GM23338 (cell line): ENCODE measurements around the gene QRICH2. TPM values are rescaled to one million over a fixed set of nuclear protein-coding genes. Genes with fewer than 3 reads are reported as not detected.

Source experiments
- ATAC-seq: fragments of 200-7000 bp; cut with Tn5 transposase; 3 replicates; pipeline ENCODE4 v1.9.1; 2020
- DNase-seq: peaks from one replicate; pipeline ENCODE4 v3.0.0-alpha.2; 2015; ENCODE audit warnings: low spot score
- H2AFZ ChIP-seq: fragments of 200-600 bp; sonication (generic); 2 replicates; pipeline ENCODE4 v1.8.0; 2016; ENCODE audit warnings: antibody characterized with exemption, mild to moderate bottlenecking, moderate library complexity
- H3F3A ChIP-seq: fragments of 200-600 bp; sonication (generic); replicated peaks from 2 replicates; pipeline ENCODE4 v1.8.0; 2017; ENCODE audit warnings: antibody characterized with exemption, mixed run types, low read depth
- H3K27ac ChIP-seq: fragments of 200-600 bp; sonication (generic); 2 replicates; pipeline ENCODE4 v1.6.1; 2016; ENCODE audit warnings: low read depth
- H3K27me3 ChIP-seq: fragments of 200-600 bp; sonication (generic); 2 replicates; pipeline ENCODE4 v1.8.0; 2016; ENCODE audit warnings: mild to moderate bottlenecking, mixed run types, moderate library complexity; ENCODE audit not compliant: insufficient read depth
- H3K36me3 ChIP-seq: fragments of 200-600 bp; sonication (generic); 2 replicates; pipeline ENCODE4 v1.8.0; 2016; ENCODE audit warnings: mild to moderate bottlenecking; ENCODE audit not compliant: insufficient read depth
- H3K4me1 ChIP-seq: fragments of 200-600 bp; sonication (generic); 2 replicates; pipeline ENCODE4 v1.8.0; 2016; ENCODE audit warnings: mild to moderate bottlenecking, moderate library complexity; ENCODE audit not compliant: insufficient read depth
- H3K4me2 ChIP-seq: fragments of 200-600 bp; sonication (generic); 2 replicates; pipeline ENCODE4 v1.7.1; 2017; ENCODE audit warnings: mixed run types
- H3K4me3 ChIP-seq: fragments of 200-600 bp; sonication (generic); 2 replicates; pipeline ENCODE4 v1.6.1; 2016; ENCODE audit warnings: mixed run types
- H3K79me2 ChIP-seq: fragments of 200-600 bp; sonication (generic); replicated peaks from 2 replicates; pipeline ENCODE4 v1.8.0; 2017; ENCODE audit warnings: mild to moderate bottlenecking; ENCODE audit not compliant: insufficient read depth
- H3K9me2 ChIP-seq: fragments of 200-600 bp; sonication (generic); 2 replicates; pipeline ENCODE4 v1.8.0; 2017; ENCODE audit not compliant: insufficient read depth
- H4K20me1 ChIP-seq: fragments of 200-600 bp; sonication (generic); replicated peaks from 2 replicates; pipeline ENCODE4 v1.8.0; 2017; ENCODE audit warnings: mild to moderate bottlenecking; ENCODE audit not compliant: insufficient read depth
- H3K27ac Mint-ChIP-seq: 2 replicates; pipeline ENCODE4 v1.8.0; 2020; ENCODE audit warnings: inconsistent platforms, mild to moderate bottlenecking, moderate library complexity, mixed read lengths
- H3K27me3 Mint-ChIP-seq: 3 replicates; pipeline ENCODE4 v1.8.0; 2022; ENCODE audit warnings: low read depth, mild to moderate bottlenecking, moderate library complexity, mixed read lengths, inconsistent platforms; ENCODE audit not compliant: insufficient read depth, poor library complexity
- H3K36me3 Mint-ChIP-seq: 3 replicates; pipeline ENCODE4 v1.8.0; 2021; ENCODE audit warnings: low read depth, mild to moderate bottlenecking, inconsistent platforms, moderate library complexity, mixed read lengths
- H3K4me1 Mint-ChIP-seq: 3 replicates; pipeline ENCODE4 v1.8.0; 2020; ENCODE audit warnings: mild to moderate bottlenecking, inconsistent platforms, mixed read lengths
- H3K4me3 Mint-ChIP-seq: 3 replicates; pipeline ENCODE4 v1.8.0; 2021; ENCODE audit warnings: moderate library complexity, mild to moderate bottlenecking, inconsistent platforms, mixed read lengths
- H3K9me3 Mint-ChIP-seq: 3 replicates; pipeline ENCODE4 v1.8.0; 2020; ENCODE audit warnings: moderate library complexity, mild to moderate bottlenecking, inconsistent platforms, mixed read lengths
- CREB1 ChIP-seq: fragments of 250-450 bp; sonication (Bioruptor Pico); IDR thresholded peaks from 2 replicates; pipeline ENCODE4 v1.5.0; 2020; ENCODE audit warnings: low read depth, mild to moderate bottlenecking, moderate library complexity
- CTCF ChIP-seq, 2 experiments: fragments of 200-600 bp in 1 of 2; sonication (generic) in 1 of 2; conservative IDR thresholded peaks; 2 replicates each; pipeline versions ENCODE4 v1.5.1 to v1.6.1; 2016 to 2017; ENCODE audit warnings: antibody characterized with exemption in 2 of 2, low read depth in 2 of 2, mild to moderate bottlenecking in 2 of 2, moderate library complexity in 1 of 2
- EZH2 ChIP-seq: fragments of 200-600 bp; sonication (generic); IDR thresholded peaks from one replicate; pipeline ENCODE4 v1.8.0; 2017; ENCODE audit warnings: antibody characterized with exemption, mild to moderate bottlenecking, low read depth; ENCODE audit not compliant: unreplicated experiment
- EZH2phosphoT487 ChIP-seq: fragments of 200-600 bp; sonication (generic); IDR thresholded peaks from one replicate; pipeline ENCODE4 v1.8.1; 2018; ENCODE audit warnings: antibody characterized with exemption; ENCODE audit not compliant: unreplicated experiment
- JUNB ChIP-seq: IDR thresholded peaks from one replicate; pipeline ENCODE4 v1.6.1; 2016; ENCODE audit warnings: antibody characterized with exemption; ENCODE audit not compliant: unreplicated experiment
- NANOG ChIP-seq: IDR thresholded peaks from 2 replicates; pipeline ENCODE4 v1.6.1; 2016; ENCODE audit warnings: antibody characterized with exemption, borderline replicate concordance
- POLR2AphosphoS5 ChIP-seq: IDR thresholded peaks from 2 replicates; pipeline ENCODE4 v1.6.1; 2016; ENCODE audit warnings: antibody characterized with exemption, low read depth
- STAT1 ChIP-seq: IDR thresholded peaks from one replicate; pipeline ENCODE4 v1.6.1; 2016; ENCODE audit warnings: antibody characterized with exemption; ENCODE audit not compliant: unreplicated experiment
- ZNF114 ChIP-seq: fragments of 250-450 bp; sonication (Bioruptor Pico); IDR thresholded peaks from 2 replicates; pipeline ENCODE4 v1.5.0; 2020; ENCODE audit warnings: mild to moderate bottlenecking, moderate library complexity
- ZNF331 ChIP-seq: fragments of 250-450 bp; sonication (Bioruptor Pico); IDR thresholded peaks from 2 replicates; pipeline ENCODE4 v1.5.0; 2020; ENCODE audit warnings: low read depth, mild to moderate bottlenecking, moderate library complexity
- polyA plus RNA-seq: library from polyadenylated mRNA; unstranded; fragments of >200 nt; fragmentation: Nextera tagmentation; extraction: Ambion mirVana; gene quantifications from 2 replicates; pipeline ENCODE4 v1.2.1, GENCODE V29; 2016
- total RNA-seq: library from RNA; depleted of rRNA; stranded (reverse); fragments of >200 nt; shearing (Covaris generic); gene quantifications from 2 replicates; pipeline ENCODE4 v1.2.3, GENCODE V29; 2014
- TF ChIP-seq, protein P1 (sequence below): IDR thresholded peaks from one replicate; pipeline ENCODE4 v1.6.1; 2018; ENCODE audit warnings: antibody characterized with exemption; ENCODE audit not compliant: unreplicated experiment
- TF ChIP-seq, protein P2 (sequence below): IDR thresholded peaks from 2 replicates; pipeline ENCODE4 v1.6.1; 2016; ENCODE audit warnings: antibody characterized with exemption

Gene QRICH2
- total and polyA plus RNA-seq, 2 experiments from 2014 or later = 2.2 to 3.7 TPM

GRCh38 chr17:76341301-76341700, 33.2 kb upstream of the QRICH2 start:
- Histone ChIP-seq H2AFZ (no peak overlapping the region), H4K20me1 (peaks cover 2% of the 10 kb centered on the region; the same call in 1 of the 2 replicates), H3K4me1 (no peaks in the 10 kb centered on the region), H3K27ac (no peak overlapping the region), H3K79me2 (peaks cover 23% of the 10 kb centered on the region; the same call in 1 of the 2 replicates), H3K9me2 (no peaks in the 10 kb centered on the region), H3K4me2 (no peak overlapping the region), H3F3A (no peaks in the 10 kb centered on the region), H3K27me3 (no peaks in the 10 kb centered on the region), H3K4me3 (no peak overlapping the region), H3K36me3 (peaks cover 3% of the 10 kb centered on the region; the same call in 1 of the 2 replicates)
- no peak for ATAC-seq
- H3K9me3 Mint-ChIP-seq = no peaks in the 10 kb centered on the region; the same call in 2 of the 3 replicates
- DNase-seq = no peak
- H3K4me1 Mint-ChIP-seq = no peaks in the 10 kb centered on the region
- no peaks in the 10 kb centered on the region for H3K27me3 Mint-ChIP-seq
- H3K27ac Mint-ChIP-seq = no peak overlapping the region
- H3K36me3 Mint-ChIP-seq = peaks cover 36% of the 10 kb centered on the region
- TF ChIP-seq EZH2 = no peak
- no peak overlapping the region for H3K4me3 Mint-ChIP-seq

- Histone ChIP-seq H3K27ac (peak overlapping the region; percentile 45; the same call in 1 of the 2 replicates), H3K4me3 (no peak overlapping the region), H4K20me1 (peaks cover 2% of the 10 kb centered on the region; the same call in 1 of the 2 replicates), H3K4me2 (no peak overlapping the region), H3K9me2 (no peaks in the 10 kb centered on the region), H3K79me2 (peaks cover 43% of the 10 kb centered on the region; the same call in 1 of the 2 replicates), H3F3A (no peaks in the 10 kb centered on the region), H2AFZ (no peak overlapping the region), H3K4me1 (no peaks in the 10 kb centered on the region), H3K27me3 (no peaks in the 10 kb centered on the region), H3K36me3 (no peaks in the 10 kb centered on the region)
- H3K4me1 Mint-ChIP-seq = no peaks in the 10 kb centered on the region
- ATAC-seq (no peak), DNase-seq (no peak)
- peaks cover 16% of the 10 kb centered on the region; the same call in 2 of the 3 replicates for H3K36me3 Mint-ChIP-seq
- H3K27ac Mint-ChIP-seq = no peak overlapping the region
- no peak overlapping the region for H3K4me3 Mint-ChIP-seq
- no peaks in the 10 kb centered on the region for H3K27me3 Mint-ChIP-seq
- H3K9me3 Mint-ChIP-seq = no peaks in the 10 kb centered on the region
- TF ChIP-seq JUNB (no peak), ZNF114 (CRISPR knock-in tag) (no peak), CTCF (conservative IDR thresholded peaks at IDR 0.05; ENCODE audit: low read depth in 2 of 2) (no peak), NANOG (no peak), POLR2AphosphoS5 (no peak), STAT1 (no peak), EZH2 (no peak), ZNF331 (no peak), CREB1 (CRISPR knock-in tag) (no peak), EZH2phosphoT487 (no peak)
- TF ChIP-seq, protein P1, sequence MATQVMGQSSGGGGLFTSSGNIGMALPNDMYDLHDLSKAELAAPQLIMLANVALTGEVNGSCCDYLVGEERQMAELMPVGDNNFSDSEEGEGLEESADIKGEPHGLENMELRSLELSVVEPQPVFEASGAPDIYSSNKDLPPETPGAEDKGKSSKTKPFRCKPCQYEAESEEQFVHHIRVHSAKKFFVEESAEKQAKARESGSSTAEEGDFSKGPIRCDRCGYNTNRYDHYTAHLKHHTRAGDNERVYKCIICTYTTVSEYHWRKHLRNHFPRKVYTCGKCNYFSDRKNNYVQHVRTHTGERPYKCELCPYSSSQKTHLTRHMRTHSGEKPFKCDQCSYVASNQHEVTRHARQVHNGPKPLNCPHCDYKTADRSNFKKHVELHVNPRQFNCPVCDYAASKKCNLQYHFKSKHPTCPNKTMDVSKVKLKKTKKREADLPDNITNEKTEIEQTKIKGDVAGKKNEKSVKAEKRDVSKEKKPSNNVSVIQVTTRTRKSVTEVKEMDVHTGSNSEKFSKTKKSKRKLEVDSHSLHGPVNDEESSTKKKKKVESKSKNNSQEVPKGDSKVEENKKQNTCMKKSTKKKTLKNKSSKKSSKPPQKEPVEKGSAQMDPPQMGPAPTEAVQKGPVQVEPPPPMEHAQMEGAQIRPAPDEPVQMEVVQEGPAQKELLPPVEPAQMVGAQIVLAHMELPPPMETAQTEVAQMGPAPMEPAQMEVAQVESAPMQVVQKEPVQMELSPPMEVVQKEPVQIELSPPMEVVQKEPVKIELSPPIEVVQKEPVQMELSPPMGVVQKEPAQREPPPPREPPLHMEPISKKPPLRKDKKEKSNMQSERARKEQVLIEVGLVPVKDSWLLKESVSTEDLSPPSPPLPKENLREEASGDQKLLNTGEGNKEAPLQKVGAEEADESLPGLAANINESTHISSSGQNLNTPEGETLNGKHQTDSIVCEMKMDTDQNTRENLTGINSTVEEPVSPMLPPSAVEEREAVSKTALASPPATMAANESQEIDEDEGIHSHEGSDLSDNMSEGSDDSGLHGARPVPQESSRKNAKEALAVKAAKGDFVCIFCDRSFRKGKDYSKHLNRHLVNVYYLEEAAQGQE = no peak
- TF ChIP-seq, protein P2, sequence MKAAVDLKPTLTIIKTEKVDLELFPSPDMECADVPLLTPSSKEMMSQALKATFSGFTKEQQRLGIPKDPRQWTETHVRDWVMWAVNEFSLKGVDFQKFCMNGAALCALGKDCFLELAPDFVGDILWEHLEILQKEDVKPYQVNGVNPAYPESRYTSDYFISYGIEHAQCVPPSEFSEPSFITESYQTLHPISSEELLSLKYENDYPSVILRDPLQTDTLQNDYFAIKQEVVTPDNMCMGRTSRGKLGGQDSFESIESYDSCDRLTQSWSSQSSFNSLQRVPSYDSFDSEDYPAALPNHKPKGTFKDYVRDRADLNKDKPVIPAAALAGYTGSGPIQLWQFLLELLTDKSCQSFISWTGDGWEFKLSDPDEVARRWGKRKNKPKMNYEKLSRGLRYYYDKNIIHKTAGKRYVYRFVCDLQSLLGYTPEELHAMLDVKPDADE = no peak
These were observed 29.3 kb upstream of the QRICH2 start for GRCh38 chr17:76337413-76337777.
